Measurements from ENCODE around the gene CPLANE1.
"Not testable (repeated sequence)": the region's sequence is repeated elsewhere in the genome, so short reads cannot be mapped to it uniquely, and the experiment has no call there.

CPLANE1 gene

DNA sequence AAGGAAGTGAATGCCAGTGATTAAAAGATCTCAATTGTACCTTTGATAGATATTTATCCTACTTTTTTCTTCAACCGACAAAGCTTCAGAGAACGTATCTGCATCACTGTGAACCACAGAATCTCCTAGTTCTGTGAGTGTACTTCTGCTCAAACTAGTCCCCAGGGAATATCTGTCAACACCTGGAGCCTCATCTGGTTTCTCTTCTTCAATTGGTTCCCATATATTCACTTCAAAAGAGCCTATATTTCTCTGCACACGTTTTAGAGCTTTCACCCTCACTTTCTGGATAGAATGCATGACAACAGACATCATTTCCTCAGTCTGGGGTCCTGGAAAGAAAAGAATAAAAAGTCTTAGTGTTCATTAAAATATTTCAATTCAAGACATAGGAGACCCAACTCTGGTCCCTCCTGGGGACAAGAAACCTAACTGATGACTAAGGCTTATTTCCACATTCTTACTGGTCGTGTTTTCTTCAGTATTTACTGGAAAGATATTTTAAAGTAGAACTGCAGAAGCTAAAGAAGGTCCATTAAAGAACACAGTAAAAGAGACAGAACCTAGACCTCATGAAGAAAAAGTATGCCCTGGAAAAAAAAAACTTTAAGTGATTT is 64.3 kb downstream of the CPLANE1 start:
- no peaks in the 10 kb centered on the region for H3K9me3 ChIP-seq (ENCODE audit: control insufficient read depth, low read length)
- no peaks in the 10 kb centered on the region for H3K36me3 ChIP-seq (ENCODE audit: control insufficient read depth, insufficient read depth, low read length)
- no peaks in the 10 kb centered on the region for H3K27me3 ChIP-seq (replicated peaks; ENCODE audit: control insufficient read depth, insufficient read depth, low read length, poor library complexity, severe bottlenecking)
- H3K4me3 ChIP-seq (ENCODE audit: insufficient read depth, low read depth, low read length, poor library complexity, severe bottlenecking): no peak overlapping the region
- no peaks in the 10 kb centered on the region for H3K4me1 ChIP-seq (ENCODE audit: control insufficient read depth, insufficient read depth, low read length, poor library complexity, severe bottlenecking)
- no peak overlapping the region for H3K27ac ChIP-seq (ENCODE audit: insufficient read depth, low read length, poor library complexity, severe bottlenecking)
- no peak for DNase-seq

DNA sequence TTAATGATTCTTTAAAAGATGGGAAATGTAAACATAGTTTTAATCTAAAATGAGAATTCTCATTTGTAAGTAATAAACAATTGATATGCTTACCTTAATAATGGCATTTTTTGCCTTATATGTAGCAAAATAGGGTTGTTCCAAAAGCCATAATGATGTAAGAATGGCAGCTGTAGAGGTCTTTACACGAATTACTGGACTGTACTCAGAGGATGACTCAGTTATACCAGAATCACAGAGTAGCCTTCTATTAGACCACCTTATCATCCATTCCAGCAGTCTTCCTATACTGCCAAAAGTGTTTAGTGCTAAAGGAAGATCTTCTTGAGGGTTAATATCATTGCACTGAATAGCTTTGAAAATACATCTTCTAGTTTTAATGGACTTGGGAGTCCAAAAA is 66.5 kb downstream of the CPLANE1 start:
- no peak overlapping the region for H3K4me3 ChIP-seq (ENCODE audit: insufficient read depth, low read depth, low read length, poor library complexity, severe bottlenecking)
- no peak for DNase-seq
- no peaks in the 10 kb centered on the region for H3K36me3 ChIP-seq (ENCODE audit: control insufficient read depth, insufficient read depth, low read length)
- H3K27me3 ChIP-seq (replicated peaks; ENCODE audit: control insufficient read depth, insufficient read depth, low read length, poor library complexity, severe bottlenecking): no peaks in the 10 kb centered on the region
- no peaks in the 10 kb centered on the region for H3K9me3 ChIP-seq (ENCODE audit: control insufficient read depth, low read length)
- no peaks in the 10 kb centered on the region for H3K4me1 ChIP-seq (ENCODE audit: control insufficient read depth, insufficient read depth, low read length, poor library complexity, severe bottlenecking)
- H3K27ac ChIP-seq (ENCODE audit: insufficient read depth, low read length, poor library complexity, severe bottlenecking): no peak overlapping the region

DNA sequence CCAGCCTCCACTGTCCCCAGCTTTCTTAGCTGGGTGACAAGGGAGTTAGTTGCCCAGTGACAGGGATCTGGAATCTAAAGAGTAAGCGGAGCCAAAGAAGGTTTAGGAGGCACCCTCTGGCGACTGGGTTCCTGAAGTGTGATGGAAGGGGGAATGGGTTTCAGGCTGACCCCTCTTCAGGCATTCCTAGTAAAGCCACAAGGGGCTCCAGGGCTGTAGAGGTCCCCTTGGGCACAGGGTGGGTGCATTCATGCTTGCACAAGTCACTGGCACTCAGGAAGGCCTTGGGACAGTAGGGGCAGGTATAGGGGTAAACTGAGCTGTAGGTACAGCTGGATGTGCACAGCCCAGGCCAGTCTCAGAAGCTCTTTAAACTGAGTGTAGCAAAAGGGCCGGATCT is 74.2 kb downstream of the CPLANE1 start:
- DNase-seq: no peak
- Histone ChIP-seq H3K4me1 (ENCODE audit: control insufficient read depth, insufficient read depth, low read length, poor library complexity, severe bottlenecking) (no peaks in the 10 kb centered on the region), H3K27ac (ENCODE audit: insufficient read depth, low read length, poor library complexity, severe bottlenecking) (no peak overlapping the region), H3K4me3 (ENCODE audit: insufficient read depth, low read depth, low read length, poor library complexity, severe bottlenecking) (no peak overlapping the region), H3K36me3 (ENCODE audit: control insufficient read depth, insufficient read depth, low read length) (peaks cover 11% of the 10 kb centered on the region), H3K9me3 (ENCODE audit: control insufficient read depth, low read length) (no peaks in the 10 kb centered on the region), H3K27me3 (replicated peaks; ENCODE audit: control insufficient read depth, insufficient read depth, low read length, poor library complexity, severe bottlenecking) (no peaks in the 10 kb centered on the region)

DNA sequence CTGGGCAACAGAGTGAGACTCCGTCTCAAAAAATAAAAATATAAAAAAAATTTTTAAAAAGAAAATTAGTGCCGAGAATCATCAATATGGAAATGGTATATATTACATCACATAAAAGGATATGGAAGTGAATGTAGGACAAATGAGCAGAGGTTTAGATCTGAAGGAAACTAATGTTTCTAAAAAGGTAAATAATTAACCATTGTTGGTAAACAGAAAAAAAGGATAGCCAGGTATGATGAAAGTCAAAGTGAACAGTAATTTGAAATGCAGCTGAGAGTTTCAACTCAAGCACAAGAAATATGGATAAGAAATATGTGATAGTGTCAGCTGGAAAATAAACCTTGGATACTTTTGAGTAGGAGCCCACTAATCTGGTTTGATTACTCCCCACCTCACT is 76.2 kb downstream of the CPLANE1 start:
- no peaks in the 10 kb centered on the region for H3K9me3 ChIP-seq (ENCODE audit: control insufficient read depth, low read length)
- no peaks in the 10 kb centered on the region for H3K4me1 ChIP-seq (ENCODE audit: control insufficient read depth, insufficient read depth, low read length, poor library complexity, severe bottlenecking)
- no peak overlapping the region for H3K27ac ChIP-seq (ENCODE audit: insufficient read depth, low read length, poor library complexity, severe bottlenecking)
- H3K27me3 ChIP-seq (replicated peaks; ENCODE audit: control insufficient read depth, insufficient read depth, low read length, poor library complexity, severe bottlenecking): no peaks in the 10 kb centered on the region
- H3K36me3 ChIP-seq (ENCODE audit: control insufficient read depth, insufficient read depth, low read length): peaks cover 11% of the 10 kb centered on the region
- H3K4me3 ChIP-seq (ENCODE audit: insufficient read depth, low read depth, low read length, poor library complexity, severe bottlenecking): no peak overlapping the region
- no peak for DNase-seq

DNA sequence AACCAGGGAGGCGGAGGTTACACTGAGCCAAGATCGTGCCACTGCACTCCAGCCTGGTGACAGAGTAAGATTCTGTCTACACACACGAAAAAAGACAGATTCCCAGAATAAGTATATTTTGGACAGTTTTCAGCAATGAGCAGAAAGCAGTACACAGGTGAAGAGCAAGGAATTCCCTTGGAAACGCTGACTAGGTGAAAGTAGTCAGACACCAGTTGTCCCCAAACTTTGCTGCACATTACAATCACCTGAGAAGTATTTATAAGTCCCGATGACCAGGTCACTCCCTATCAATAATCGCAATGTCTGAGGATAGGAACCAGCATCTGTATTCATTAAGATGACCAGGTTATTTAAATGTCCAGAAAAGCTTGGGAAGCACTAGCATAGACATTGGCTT is 78.3 kb downstream of the CPLANE1 start:
- Histone ChIP-seq H3K4me3 (ENCODE audit: insufficient read depth, low read depth, low read length, poor library complexity, severe bottlenecking) (no peak overlapping the region), H3K27ac (ENCODE audit: insufficient read depth, low read length, poor library complexity, severe bottlenecking) (no peak overlapping the region), H3K27me3 (replicated peaks; ENCODE audit: control insufficient read depth, insufficient read depth, low read length, poor library complexity, severe bottlenecking) (no peaks in the 10 kb centered on the region), H3K9me3 (ENCODE audit: control insufficient read depth, low read length) (no peaks in the 10 kb centered on the region), H3K36me3 (ENCODE audit: control insufficient read depth, insufficient read depth, low read length) (peaks cover 11% of the 10 kb centered on the region), H3K4me1 (ENCODE audit: control insufficient read depth, insufficient read depth, low read length, poor library complexity, severe bottlenecking) (no peaks in the 10 kb centered on the region)
- DNase-seq: no peak

DNA sequence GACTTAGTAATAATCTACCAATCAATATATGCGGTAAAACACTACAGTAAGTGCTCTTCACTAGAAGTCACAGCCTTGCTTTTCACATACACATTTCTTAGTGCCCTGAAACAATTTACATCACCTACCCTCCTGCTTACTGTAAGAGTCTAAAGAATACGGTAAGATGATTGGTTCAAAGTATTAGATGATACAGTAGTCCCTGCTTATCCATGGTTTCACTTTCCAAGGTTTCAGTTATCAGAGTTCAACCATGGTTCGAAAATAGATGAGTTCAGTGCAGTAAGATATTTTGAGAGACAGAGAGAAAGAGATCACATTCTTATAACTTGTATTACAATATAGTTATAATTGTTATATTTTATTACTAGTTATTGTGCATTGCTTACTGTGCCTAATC is 83.0 kb downstream of the CPLANE1 start:
- Histone ChIP-seq H3K27me3 (replicated peaks; ENCODE audit: control insufficient read depth, insufficient read depth, low read length, poor library complexity, severe bottlenecking) (no peaks in the 10 kb centered on the region), H3K27ac (ENCODE audit: insufficient read depth, low read length, poor library complexity, severe bottlenecking) (no peak overlapping the region), H3K4me1 (ENCODE audit: control insufficient read depth, insufficient read depth, low read length, poor library complexity, severe bottlenecking) (no peaks in the 10 kb centered on the region), H3K4me3 (ENCODE audit: insufficient read depth, low read depth, low read length, poor library complexity, severe bottlenecking) (no peak overlapping the region), H3K36me3 (ENCODE audit: control insufficient read depth, insufficient read depth, low read length) (no peaks in the 10 kb centered on the region), H3K9me3 (ENCODE audit: control insufficient read depth, low read length) (no peaks in the 10 kb centered on the region)
- no peak for DNase-seq

DNA sequence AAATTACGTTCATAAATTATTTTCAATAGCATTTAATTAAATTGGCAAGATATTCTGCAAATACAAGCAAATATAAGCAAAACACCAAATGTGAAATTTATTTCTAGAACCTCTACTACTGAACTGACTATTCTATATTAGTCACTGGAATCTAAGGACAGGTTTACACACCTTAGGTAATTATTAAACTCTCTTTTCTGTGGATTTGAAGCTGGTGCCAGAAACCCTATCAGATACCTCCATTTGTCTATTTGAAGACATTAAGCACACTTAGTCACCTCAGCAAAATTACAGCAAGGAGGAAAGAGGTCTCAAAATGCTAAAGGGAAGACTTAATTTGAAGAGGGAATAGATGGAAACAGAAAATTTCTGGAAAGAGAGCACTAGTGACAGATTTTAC is 83.4 kb downstream of the CPLANE1 start:
- Histone ChIP-seq H3K27me3 (replicated peaks; ENCODE audit: control insufficient read depth, insufficient read depth, low read length, poor library complexity, severe bottlenecking) (no peaks in the 10 kb centered on the region), H3K27ac (ENCODE audit: insufficient read depth, low read length, poor library complexity, severe bottlenecking) (no peak overlapping the region), H3K36me3 (ENCODE audit: control insufficient read depth, insufficient read depth, low read length) (no peaks in the 10 kb centered on the region), H3K4me3 (ENCODE audit: insufficient read depth, low read depth, low read length, poor library complexity, severe bottlenecking) (no peak overlapping the region), H3K4me1 (ENCODE audit: control insufficient read depth, insufficient read depth, low read length, poor library complexity, severe bottlenecking) (no peaks in the 10 kb centered on the region), H3K9me3 (ENCODE audit: control insufficient read depth, low read length) (no peaks in the 10 kb centered on the region)
- DNase-seq: no peak

DNA sequence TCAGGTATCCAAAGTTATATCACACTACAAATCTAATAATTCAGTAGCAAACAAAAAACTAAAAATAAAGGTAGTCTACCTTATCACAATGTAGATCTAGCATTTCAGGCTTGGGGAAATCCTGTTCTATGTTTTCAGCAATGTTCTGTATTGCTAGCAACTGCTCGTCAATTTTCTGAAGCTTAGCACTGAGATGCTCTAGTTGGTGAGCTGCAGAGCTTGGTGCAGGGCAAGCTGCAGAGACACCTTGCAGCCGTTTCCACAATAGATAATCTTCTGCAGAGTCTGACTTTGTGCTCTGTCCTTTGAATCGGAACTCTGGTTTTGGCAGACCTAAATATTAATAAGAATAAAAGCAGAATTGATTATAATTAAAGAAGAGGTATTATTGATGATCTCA is 95.5 kb downstream of the CPLANE1 start:
- Histone ChIP-seq H3K4me3 (ENCODE audit: insufficient read depth, low read depth, low read length, poor library complexity, severe bottlenecking) (no peak overlapping the region), H3K36me3 (ENCODE audit: control insufficient read depth, insufficient read depth, low read length) (peaks cover 8% of the 10 kb centered on the region), H3K27me3 (replicated peaks; ENCODE audit: control insufficient read depth, insufficient read depth, low read length, poor library complexity, severe bottlenecking) (no peaks in the 10 kb centered on the region), H3K27ac (ENCODE audit: insufficient read depth, low read length, poor library complexity, severe bottlenecking) (no peak overlapping the region), H3K9me3 (ENCODE audit: control insufficient read depth, low read length) (no peaks in the 10 kb centered on the region), H3K4me1 (ENCODE audit: control insufficient read depth, insufficient read depth, low read length, poor library complexity, severe bottlenecking) (no peaks in the 10 kb centered on the region)
- no peak for DNase-seq

DNA sequence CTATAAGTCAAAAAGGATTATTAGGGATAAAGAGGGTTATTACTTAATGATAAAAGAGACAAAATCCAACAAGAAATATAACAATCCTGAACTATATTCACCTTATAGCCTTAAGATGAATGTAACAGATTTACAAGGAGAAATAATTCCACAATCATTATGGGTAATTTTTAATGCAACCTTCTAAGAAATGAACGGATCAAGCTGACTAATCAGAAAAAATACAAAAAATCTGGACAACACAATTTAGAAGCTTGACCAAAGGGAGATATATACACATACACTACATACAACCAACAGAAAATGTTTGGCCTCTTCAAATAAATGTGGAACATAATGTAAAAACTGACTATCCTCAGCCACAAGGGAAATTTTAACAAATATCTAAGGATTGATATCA is 102.3 kb downstream of the CPLANE1 start:
- Histone ChIP-seq H3K9me3 (ENCODE audit: control insufficient read depth, low read length) (no peaks in the 10 kb centered on the region), H3K27me3 (replicated peaks; ENCODE audit: control insufficient read depth, insufficient read depth, low read length, poor library complexity, severe bottlenecking) (no peaks in the 10 kb centered on the region), H3K4me3 (ENCODE audit: insufficient read depth, low read depth, low read length, poor library complexity, severe bottlenecking) (no peak overlapping the region), H3K27ac (ENCODE audit: insufficient read depth, low read length, poor library complexity, severe bottlenecking) (no peak overlapping the region), H3K36me3 (ENCODE audit: control insufficient read depth, insufficient read depth, low read length) (no peaks in the 10 kb centered on the region), H3K4me1 (ENCODE audit: control insufficient read depth, insufficient read depth, low read length, poor library complexity, severe bottlenecking) (no peaks in the 10 kb centered on the region)
- DNase-seq: no peak

DNA sequence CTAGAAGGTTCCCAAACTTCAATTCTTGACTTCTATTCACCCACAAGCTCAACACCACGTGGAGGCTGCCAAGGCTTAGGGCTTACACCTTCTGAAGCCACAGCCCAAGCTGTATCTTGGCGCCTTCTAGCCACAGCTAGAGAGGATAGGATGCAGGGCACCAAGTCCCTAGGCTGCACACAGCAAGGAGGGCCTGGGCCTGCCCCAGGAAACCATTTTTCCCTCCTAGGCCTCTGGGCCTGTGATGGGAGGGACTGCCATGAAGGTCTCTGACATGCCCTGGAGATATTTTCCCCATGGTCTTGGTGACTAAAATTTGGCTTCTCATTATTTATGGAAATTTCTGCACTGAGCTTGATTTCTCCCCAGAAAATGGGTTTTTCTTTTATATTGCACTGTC is 112.5 kb downstream of the CPLANE1 start:
- Histone ChIP-seq H3K27ac (ENCODE audit: insufficient read depth, low read length, poor library complexity, severe bottlenecking) (no peak overlapping the region), H3K4me3 (ENCODE audit: insufficient read depth, low read depth, low read length, poor library complexity, severe bottlenecking) (no peak overlapping the region), H3K9me3 (ENCODE audit: control insufficient read depth, low read length) (no peaks in the 10 kb centered on the region), H3K4me1 (ENCODE audit: control insufficient read depth, insufficient read depth, low read length, poor library complexity, severe bottlenecking) (no peaks in the 10 kb centered on the region), H3K36me3 (ENCODE audit: control insufficient read depth, insufficient read depth, low read length) (peaks cover 5% of the 10 kb centered on the region), H3K27me3 (replicated peaks; ENCODE audit: control insufficient read depth, insufficient read depth, low read length, poor library complexity, severe bottlenecking) (no peaks in the 10 kb centered on the region)
- no peak for DNase-seq

DNA sequence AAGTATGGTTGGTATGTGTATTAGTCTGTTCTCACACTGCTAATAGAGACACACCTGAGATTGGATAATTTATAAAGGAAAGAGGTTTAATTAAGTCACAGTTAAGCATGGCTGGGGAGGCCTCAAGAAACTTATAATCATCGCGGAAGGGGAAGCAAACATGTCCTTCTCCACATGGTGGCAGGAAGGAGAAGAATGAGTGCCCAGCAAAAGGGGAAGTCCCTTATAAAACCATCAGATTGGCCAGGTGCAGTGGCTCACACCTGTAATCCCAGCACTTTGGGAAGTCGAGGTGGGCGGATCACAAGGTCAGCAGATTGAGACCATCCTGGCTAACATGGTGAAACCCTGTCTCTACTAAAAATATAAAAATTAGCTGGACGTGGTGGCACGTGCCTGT is 113.9 kb downstream of the CPLANE1 start:
- H3K27ac ChIP-seq (ENCODE audit: insufficient read depth, low read length, poor library complexity, severe bottlenecking); H3K4me3 ChIP-seq (ENCODE audit: insufficient read depth, low read depth, low read length, poor library complexity, severe bottlenecking); H3K27me3 ChIP-seq (replicated peaks; ENCODE audit: control insufficient read depth, insufficient read depth, low read length, poor library complexity, severe bottlenecking); H3K4me1 ChIP-seq (ENCODE audit: control insufficient read depth, insufficient read depth, low read length, poor library complexity, severe bottlenecking); H3K36me3 ChIP-seq (ENCODE audit: control insufficient read depth, insufficient read depth, low read length); H3K9me3 ChIP-seq (ENCODE audit: control insufficient read depth, low read length); DNase-seq: not testable (repeated sequence)

Measured in effector memory CD4-positive, alpha-beta T cell (primary cell).